GM12873 (cell line): ENCODE data around the gene PPP1R37.

Experiments
- TF ChIP-seq, protein P1 (sequence below): IDR thresholded peaks from 2 replicates; pipeline ENCODE4 v1.5.1; 2012; ENCODE audit warnings: low read depth, mild to moderate bottlenecking, moderate library complexity, low read length, control low read depth; ENCODE audit not compliant: insufficient read depth; ENCODE audit errors: missing control alignments

Gene PPP1R37

DNA sequence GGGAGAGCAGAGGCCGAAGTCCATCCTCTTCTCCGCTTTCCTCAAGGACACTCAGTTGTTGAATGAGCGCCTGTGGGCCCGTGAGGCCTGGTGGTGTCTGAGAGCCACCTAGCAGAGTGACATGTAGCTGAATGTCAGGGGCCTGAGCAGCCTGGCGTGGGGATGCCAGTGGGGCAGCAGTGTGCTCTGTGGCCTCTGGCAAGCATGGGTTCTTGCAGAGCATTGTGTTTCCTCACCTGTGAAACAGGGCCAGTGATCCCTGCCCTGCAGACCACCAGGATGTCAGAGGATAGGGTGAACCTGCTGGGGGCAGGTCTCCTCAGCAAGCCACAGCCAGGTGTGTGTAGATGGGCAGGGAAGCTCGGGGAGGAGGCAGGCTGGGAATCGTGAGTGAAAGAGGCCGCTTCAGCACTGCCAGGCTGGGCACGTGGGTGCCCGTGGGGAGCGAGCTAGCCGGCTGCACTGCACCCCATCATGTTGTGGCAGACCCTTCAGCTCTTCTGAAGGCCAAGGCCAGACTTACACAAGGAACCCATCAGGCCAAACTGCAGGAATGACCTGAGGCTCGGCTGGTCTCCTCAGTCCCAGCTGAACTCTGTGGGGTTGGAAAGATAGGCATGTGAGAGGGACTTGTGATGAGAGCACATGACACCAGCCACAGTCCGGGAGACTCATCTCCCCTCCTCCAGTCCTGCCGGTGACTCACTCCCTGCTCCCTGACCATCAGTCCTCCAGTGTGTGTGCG is 5.0 kb downstream of the PPP1R37 start:
- TF ChIP-seq, protein P1, sequence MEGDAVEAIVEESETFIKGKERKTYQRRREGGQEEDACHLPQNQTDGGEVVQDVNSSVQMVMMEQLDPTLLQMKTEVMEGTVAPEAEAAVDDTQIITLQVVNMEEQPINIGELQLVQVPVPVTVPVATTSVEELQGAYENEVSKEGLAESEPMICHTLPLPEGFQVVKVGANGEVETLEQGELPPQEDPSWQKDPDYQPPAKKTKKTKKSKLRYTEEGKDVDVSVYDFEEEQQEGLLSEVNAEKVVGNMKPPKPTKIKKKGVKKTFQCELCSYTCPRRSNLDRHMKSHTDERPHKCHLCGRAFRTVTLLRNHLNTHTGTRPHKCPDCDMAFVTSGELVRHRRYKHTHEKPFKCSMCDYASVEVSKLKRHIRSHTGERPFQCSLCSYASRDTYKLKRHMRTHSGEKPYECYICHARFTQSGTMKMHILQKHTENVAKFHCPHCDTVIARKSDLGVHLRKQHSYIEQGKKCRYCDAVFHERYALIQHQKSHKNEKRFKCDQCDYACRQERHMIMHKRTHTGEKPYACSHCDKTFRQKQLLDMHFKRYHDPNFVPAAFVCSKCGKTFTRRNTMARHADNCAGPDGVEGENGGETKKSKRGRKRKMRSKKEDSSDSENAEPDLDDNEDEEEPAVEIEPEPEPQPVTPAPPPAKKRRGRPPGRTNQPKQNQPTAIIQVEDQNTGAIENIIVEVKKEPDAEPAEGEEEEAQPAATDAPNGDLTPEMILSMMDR, result no peak

DNA sequence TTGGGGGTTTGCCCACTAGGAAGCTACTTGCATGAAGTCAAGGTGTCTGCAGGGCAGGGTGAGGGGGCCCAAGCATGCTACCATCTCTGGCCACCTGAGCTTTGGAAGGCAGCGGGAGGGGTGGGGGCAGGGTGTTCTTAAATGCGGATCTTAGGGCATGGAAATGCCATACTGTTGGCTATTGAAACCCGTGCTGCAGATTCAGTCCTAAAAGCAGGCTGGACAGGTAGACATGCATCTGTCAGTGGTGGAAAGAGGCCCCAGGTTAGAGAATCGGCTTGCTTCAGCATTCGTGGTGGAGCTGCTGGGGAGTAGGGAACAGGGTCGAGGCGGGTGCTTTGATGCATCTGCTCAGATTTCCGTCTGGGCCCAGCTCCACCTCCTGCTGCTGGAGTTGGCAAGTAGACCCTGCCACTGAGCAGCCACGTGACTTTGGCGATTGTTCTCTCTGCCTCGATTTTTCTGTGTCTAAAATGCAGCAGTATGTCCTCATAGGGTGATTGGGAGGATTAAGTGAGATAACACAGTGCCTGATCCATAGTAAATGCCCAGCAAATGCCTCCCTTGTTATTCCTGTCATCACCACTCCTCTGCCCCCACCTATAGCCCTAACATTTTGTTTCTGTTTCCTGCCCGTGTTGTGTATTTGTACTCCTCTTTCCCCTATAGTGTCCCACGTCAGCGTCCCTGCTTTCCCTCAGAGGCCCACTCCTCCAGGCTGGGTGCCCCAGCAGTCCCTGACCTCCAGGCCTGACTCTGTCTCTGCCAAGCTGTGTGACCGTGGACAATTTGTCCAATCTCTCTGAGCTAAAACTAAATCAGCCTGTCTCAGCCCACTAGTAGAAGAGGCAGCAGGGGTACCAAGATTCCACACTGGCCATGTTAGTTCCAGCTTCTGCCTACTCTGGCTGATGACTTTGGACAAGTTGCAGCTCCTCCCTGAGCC is 5.8 kb downstream of the PPP1R37 start:
- TF ChIP-seq, protein P1, result no peak

DNA sequence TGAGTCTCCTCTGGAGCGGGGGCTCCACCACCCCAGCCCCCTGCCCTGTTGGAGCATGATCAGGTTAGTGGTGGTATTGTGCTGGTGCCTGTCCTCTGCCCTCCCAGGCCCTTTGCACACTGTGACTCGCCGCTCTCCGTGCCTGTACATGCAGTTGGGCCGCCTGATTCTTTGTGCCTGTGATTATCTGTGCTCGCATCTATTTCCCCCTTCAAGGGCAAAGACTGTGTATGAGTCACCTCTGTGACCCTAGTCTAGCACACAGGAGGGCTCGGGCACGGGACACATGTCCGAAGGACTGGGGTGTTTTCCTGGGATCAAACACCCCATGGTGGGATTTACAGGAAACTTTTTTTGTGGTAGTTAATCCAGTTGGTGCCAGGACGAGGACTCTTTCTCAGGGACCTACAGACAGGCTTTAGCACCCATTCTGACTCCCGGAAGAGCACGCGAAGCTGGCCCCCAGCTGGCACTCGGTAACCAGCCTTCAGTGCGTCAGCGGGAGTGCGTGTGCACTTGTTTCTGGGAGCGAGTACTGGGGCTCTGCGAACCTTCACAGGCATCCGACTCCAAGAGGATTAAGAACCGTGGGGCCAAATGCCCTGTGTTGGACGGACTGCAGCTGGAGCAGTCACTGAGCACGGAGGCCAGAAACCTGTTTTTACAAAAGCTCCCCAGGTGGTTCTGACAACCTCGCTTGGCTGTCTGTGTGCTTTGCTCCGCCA is 6.7 kb downstream of the PPP1R37 start:
- TF ChIP-seq, protein P1, result no peak

DNA sequence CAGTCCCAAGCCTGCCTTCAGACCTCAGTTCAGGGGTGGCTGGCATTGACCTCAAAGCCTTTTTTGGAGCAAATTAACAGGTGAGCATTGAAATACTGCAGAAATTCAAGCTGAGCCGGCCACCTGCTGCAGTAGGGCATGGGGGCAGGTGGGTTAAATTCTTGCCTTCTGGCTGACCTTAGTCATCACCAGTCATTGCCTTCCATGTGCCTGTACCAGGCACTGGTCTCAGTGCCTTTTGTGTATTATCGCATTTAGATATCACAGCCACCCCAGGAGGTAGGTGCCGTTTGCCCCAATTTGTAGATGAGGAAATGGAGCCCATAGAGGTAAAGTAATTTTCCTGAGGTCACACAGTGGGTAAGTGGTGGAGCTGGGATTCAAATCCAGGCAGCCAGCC is 7.2 kb downstream of the PPP1R37 start:
- TF ChIP-seq, protein P1, result no peak

DNA sequence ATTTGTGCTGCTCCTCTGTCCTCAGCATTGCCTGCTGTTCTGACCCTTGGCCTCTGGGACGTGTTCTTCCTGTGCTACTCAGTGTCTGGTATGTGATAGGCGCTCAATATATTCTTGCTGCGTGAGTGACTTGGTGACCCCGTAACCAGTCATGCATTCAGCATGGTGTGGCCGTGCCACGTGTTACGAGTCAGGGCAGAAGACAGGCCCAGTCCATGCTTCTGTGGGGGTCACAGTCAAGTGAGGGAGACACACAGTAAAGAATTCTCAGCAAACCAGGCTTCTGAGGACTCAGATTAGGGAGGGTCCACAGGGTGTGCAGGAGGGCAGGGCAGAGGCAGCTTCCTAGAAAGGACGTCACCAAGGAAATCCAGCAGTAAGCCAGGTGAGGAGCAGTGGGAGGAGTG is 7.9 kb downstream of the PPP1R37 start:
- TF ChIP-seq, protein P1, result no peak

DNA sequence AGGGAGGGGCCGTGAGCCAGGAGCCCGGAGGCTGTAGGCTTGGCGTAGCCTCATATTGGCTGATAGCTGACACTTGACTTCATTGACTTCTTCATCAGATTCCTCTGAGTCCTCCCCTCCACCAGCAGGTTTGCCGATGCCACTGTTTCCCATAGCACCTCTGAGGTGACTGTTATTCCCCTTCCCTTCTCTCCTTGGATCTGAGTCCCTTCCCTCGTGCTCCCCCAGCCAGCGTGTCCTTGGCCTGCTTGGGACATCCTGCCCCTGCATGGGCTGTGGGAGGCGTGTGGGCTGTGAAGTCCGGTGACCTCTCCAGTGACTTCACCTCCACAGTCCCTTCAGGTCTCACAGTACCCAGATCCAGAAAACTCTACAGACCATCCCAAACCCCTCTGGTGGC is 8.8 kb downstream of the PPP1R37 start:
- TF ChIP-seq, protein P1, result no peak

DNA sequence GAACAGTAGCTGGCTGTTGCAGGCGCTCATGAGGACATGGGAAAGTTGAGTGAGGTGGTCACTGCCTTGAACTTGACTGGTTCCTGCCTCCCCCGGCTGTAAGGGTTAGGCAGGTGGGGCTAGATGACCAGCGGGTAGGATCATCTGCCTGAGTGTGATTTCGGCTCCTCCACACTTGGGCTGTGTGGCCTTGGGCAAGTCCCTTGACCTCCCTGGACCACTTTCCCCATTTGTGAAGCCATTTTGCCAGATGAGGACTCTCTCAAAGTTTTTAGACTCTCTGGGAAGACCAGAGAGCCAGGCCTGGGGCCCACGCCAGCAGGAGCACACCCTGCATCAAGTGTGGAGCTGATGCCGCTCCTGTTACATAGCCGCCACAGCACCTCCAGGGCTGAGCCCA is 9.5 kb downstream of the PPP1R37 start:
- TF ChIP-seq, protein P1, result no peak
